ENCODE data around the gene ARAP2.

ARAP2 gene

GRCh38 chr4:36091997-36092396, 152.3 kb downstream of the ARAP2 start:
- FAIRE-seq, result no peak

GRCh38 chr4:36088542-36088941, 155.8 kb downstream of the ARAP2 start:
- FAIRE-seq, result no peak

- no peak for FAIRE-seq
Observed at GRCh38 chr4:36086261-36086786, 158.0 kb downstream of the ARAP2 start.

GRCh38 chr4:36082817-36083216, 161.5 kb downstream of the ARAP2 start:
- FAIRE-seq, result no peak

GRCh38 chr4:36081185-36081584, 163.1 kb downstream of the ARAP2 start:
- FAIRE-seq, result no peak

GRCh38 chr4:36079666-36080065, 164.6 kb downstream of the ARAP2 start:
- FAIRE-seq, result no peak

GRCh38 chr4:36078319-36078718, 166.0 kb downstream of the ARAP2 start:
- no peak for FAIRE-seq

GRCh38 chr4:36072529-36072928, 171.8 kb downstream of the ARAP2 start:
- no peak for FAIRE-seq

- no peak for FAIRE-seq
Observed at GRCh38 chr4:36067116-36067515, 177.2 kb downstream of the ARAP2 start.

- FAIRE-seq, result no peak
Observed at GRCh38 chr4:36065274-36065871, 178.9 kb downstream of the ARAP2 start.

GRCh38 chr4:36064117-36064516, 180.2 kb downstream of the ARAP2 start:
- no peak for FAIRE-seq

- no peak for FAIRE-seq
Observed at GRCh38 chr4:36056136-36056535, 188.2 kb downstream of the ARAP2 start.

GRCh38 chr4:36054694-36055422, 189.5 kb downstream of the ARAP2 start:
- no peak for FAIRE-seq

GRCh38 chr4:36053930-36054329, 190.4 kb downstream of the ARAP2 start:
- FAIRE-seq, result no peak

GRCh38 chr4:36051634-36052033, 192.7 kb downstream of the ARAP2 start:
- no peak for FAIRE-seq

GRCh38 chr4:36046026-36046425, 198.3 kb downstream of the ARAP2 start:
- FAIRE-seq, result no peak

GRCh38 chr4:36043901-36044300, 200.4 kb downstream of the ARAP2 start:
- FAIRE-seq, result no peak

GRCh38 chr4:36043241-36043640, 201.1 kb downstream of the ARAP2 start:
- no peak for FAIRE-seq

GRCh38 chr4:36042122-36042970, 202.0 kb downstream of the ARAP2 start:
- FAIRE-seq, result no peak

- no peak for FAIRE-seq
Observed at GRCh38 chr4:36041340-36041739, 203.0 kb downstream of the ARAP2 start.

GRCh38 chr4:36039026-36039425, 205.3 kb downstream of the ARAP2 start:
- FAIRE-seq, result no peak

GRCh38 chr4:36038491-36038890, 205.8 kb downstream of the ARAP2 start:
- no peak for FAIRE-seq

- no peak for FAIRE-seq
Observed at GRCh38 chr4:36037127-36037526, 207.2 kb downstream of the ARAP2 start.

- FAIRE-seq, result no peak
Observed at GRCh38 chr4:36029951-36030350, 214.4 kb downstream of the ARAP2 start.

Data from G401.6 (cell line).